Stimulated activated CD4-positive, alpha-beta T cell treated with anti-CD3 and anti-CD28 coated beads, TNF-alpha, amount 100 ng/mL, for 48 hours (primary cell): ENCODE measurements around the gene ALOX15.
"Not testable (repeated sequence)": the region's sequence is repeated elsewhere in the genome, so short reads cannot be mapped to it uniquely, and the experiment has no call there.

Source experiments
- DNase-seq, 3 donors: peaks; one replicate each; pipeline ENCODE4 v3.0.0-alpha.2; 2020; ENCODE audit warnings: low read depth in 3 of 3

The ALOX15 gene

GRCh38 chr17:4617590-4618351 lies 23.7 kb downstream of the ALOX15 start:
- DNase-seq: no peak

- DNase-seq: no peak
Measured at GRCh38 chr17:4617090-4617489, 24.4 kb downstream of the ALOX15 start.

DNA sequence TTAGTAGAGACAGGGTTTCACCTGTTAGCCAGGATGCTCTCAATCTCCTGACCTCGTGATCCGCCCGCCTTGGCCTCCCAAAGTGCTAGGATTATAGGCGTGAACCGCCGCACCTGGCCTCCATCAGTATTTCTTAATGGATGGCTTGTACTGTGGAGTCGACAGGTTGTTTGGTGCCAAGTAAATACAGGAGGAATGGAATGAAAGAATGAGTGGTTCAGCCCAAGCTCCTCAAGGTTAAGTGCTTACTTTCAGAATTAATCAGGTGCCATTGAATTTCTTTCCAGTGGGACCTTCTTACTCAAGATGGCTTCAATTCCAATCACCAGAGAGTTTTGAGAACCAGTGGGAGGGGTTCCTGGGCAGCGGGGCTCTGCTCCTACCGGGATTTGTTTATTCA lies 25.0 kb downstream of the ALOX15 start:
- no peak for DNase-seq

- DNase-seq: no peak
Measured at GRCh38 chr17:4610656-4611055, 30.8 kb downstream of the ALOX15 start.

DNA sequence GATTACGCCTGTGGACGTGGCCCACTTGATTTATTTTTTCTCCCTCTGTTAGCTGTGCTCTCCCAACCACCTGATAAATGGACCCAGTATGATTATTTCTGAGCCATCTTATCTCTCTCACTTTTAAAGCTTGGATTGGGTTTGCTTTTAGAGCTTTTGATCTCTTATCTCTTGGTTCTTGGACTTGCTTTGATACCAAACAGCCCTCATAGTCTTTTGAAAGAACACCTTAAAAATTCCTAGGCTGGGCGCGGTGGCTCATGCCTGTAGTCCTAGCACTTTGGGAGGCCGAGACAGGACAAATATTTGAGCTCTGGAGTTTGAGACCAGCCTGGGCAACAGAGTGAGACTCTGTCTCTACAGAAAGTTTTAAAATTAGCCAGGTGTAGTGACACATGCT lies 31.3 kb downstream of the ALOX15 start:
- DNase-seq: no peak

DNA sequence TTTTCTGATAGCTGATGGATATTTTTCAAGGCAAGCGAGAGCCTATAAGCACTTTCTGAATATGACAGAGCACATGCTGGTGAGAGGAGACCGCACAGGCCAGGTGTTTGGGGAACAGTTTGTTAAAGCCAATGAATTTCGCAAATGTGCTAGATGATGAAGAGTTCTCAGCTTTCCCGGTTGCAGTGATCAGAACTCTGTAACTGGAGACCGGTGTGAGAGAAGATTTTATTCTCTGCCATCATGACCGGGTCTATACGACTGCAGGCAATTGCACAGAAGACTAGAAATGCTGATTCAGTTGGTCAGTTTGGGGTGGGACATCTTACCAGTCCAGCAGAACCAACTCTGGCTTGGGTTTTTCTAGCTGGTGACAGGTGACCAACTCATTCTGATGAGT lies 31.7 kb downstream of the ALOX15 start:
- DNase-seq: no peak

GRCh38 chr17:4607773-4608187 lies 33.7 kb downstream of the ALOX15 start:
- DNase-seq: no peak

GRCh38 chr17:4607261-4607741 lies 34.2 kb downstream of the ALOX15 start:
- DNase-seq: no peak

GRCh38 chr17:4605826-4606225 lies 35.7 kb downstream of the ALOX15 start:
- DNase-seq: no peak

DNA sequence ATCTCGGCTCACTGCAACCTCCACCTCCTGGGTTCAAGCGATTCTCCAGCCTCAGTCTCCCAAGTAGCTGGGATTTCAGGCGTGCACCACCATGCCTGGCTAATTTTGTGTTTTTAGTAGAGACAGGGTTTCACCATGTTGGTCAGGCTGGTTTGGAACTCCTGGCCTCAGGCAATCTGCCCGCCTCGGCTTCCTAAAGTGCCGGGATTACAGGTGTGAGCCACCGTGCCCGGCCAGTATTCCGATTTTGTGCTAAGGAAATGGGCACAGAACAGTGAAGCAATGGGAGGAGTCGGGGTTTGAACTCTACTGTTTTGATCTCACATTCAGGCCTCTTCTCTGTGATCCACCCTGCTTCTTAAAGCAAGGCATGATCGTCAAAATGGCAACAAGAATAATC lies 36.7 kb downstream of the ALOX15 start:
- DNase-seq: not testable (repeated sequence)

GRCh38 chr17:4604111-4604644 lies 37.3 kb downstream of the ALOX15 start:
- DNase-seq: no peak

DNA sequence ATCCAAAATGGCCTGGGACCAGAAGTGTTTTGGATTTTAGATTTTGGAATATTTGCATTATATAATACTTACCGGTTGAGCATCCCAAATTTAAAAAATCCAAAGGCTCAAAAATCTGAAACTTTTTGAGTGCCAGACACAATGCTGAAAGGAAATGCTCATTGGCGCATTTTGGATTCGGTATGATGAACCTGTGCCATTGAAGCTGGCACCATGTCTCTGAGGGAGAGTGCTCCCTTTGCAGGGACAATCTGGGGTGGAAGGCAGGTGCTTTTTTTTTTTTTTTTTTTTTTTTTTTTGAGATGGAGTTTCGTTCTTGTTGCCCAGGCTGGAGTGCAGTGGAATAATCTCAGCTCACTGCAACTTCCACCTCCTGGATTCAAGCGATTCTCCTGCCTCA lies 39.4 kb downstream of the ALOX15 start:
- no peak for DNase-seq

- no peak for DNase-seq
Measured at GRCh38 chr17:4601326-4601725, 40.2 kb downstream of the ALOX15 start.

DNA sequence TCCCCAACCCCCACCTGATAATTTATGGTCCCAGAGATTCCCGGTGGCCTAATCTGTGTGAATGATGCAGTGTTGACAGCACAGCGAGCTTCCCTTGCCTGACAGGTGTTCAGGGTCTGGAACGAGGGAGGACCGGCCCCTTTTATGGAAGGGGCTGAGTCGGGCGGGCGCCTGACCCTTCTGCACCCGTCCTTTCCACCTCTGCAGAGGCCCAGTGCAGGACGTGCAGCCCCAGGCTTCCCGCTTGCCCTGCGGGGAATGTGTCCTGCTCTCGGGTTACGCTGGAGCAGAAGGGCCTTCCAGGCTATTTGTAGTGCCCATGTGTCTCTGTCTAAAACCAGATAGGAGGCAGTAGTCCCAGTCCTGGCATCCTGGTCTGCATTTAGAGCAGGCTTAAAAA lies 40.9 kb downstream of the ALOX15 start:
- no peak for DNase-seq

GRCh38 chr17:4599505-4600281 lies 41.8 kb downstream of the ALOX15 start:
- no peak for DNase-seq

DNA sequence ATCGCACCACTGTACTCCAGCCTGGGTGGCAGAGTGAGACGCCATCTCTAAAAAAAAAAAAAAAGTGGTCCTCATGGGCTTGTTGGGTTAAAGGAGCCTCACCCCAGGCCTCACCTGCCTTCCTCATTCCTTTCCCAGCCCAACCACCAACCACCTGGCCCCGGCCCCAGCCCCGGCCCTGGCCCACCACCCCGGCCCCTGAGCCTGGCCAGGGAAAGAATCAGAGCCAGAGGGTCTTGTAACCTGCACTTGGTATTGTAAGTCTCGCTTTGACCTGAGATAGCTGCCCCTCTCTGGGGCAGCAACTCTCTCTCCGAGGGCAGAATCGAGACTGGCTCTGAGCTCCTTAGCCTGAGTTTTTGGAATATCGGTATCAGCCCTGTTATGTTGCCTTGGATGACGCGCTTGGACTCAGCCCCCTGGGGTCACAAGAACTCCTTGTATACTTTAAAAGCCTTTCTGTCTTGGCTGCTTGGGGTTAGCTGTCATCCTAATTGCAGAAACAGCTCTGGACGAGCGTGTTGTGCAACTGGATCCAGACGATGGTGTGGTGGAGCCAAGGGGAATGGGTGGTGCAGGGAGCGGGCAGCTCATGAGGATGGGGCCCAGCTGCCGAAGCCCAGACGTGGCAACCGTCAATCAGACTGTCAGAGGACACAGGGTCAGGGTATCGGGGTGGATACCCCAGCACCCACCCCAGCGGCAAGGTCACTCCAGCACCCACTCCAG lies 42.5 kb downstream of the ALOX15 start:
- no peak for DNase-seq

DNA sequence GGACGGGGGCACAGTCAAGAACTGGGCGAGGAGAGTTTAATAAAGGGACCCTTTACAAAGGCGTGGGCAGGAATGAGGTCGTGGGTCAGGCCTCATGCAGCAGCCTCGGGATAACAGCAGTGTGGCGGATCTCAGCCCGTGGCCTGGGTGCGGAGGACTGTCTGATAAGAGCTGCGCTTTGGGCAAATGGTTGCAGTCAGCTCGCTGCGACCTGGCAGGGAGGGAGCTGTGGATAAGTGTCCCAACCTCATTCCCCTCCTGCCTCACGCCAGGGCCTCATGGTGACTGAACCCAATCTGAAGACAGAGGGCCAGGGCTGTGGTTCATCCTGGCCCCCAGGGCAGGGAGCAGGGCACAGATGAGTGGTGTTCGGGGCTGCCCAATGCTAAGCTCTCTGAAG lies 43.5 kb downstream of the ALOX15 start:
- no peak for DNase-seq

DNA sequence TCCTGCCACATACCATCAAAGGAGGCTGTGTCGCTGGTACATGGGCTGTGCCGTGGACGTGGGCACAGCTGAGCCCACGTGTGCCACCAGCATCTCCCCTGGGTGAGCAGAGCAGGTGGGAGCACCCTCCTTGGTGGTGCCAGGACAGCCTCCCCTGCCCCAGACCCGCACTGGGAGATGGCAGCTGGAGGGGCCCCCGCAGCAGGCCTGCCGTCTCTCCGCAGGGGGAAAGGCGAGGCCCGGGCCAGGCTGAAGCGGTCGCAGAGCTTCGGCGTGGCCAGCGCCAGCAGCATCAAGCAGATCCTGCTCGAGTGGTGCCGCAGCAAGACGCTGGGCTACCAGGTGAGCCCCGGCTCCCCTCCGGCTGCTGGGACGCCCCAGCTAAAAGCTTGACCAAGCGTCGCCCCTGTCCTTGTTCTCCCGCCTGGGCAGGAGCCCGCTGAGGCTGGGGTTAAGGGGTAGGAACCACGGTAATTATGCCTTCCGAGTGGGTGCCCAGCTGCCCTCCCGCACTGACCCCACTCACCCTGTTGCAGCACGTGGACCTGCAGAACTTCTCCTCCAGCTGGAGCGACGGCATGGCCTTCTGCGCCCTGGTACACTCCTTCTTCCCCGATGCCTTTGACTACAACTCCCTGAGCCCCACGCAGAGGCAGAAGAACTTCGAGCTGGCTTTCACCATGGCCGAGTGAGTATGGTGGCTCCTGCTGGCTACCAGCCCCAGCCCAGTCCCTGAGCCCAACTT lies 44.7 kb downstream of the ALOX15 start:
- DNase-seq: no peak

GRCh38 chr17:4595685-4596342 lies 45.7 kb downstream of the ALOX15 start:
- not testable (repeated sequence) for DNase-seq

DNA sequence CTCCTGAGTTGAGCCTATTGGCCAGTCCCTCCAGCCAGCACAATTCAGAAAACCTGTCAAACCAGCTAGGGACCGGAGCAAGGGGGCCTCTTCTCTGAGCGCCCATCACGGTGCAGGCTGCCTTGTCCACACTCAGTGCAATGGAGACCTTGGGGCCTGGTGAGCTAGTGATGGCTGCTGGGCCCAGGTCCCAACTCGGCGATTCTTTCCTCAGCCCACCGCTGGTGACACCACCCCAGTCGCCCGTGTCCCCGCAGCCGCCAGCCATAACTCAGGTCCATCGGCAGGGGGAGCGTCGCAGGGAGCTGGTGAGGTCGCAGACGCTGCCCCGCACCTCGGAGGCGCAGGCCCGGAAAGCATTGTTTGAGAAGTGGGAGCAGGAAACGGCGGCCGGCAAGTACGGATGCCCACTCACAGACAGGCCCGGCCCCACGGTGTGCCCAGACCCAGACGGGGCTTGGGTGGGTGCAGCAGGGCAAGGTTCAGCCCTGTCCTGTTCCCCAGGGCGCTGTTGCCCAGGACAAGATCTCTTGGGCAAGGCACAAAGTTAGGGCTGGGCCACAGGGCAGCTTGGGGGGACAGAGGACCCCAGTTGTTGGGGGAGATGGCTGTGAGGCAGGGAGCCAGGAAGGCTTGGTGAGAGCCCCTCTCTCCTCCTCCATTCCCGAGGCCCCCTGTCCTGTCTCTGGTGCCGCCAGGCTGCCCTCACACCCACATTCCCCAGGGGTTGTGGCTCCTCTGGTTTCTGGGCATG lies 46.4 kb downstream of the ALOX15 start:
- DNase-seq: peak; percentile 13 to 29 (median 17)
